PC-3 (cell line): Measurements from ENCODE around the gene PROSER1.

Source experiments
- CTCF ChIP-seq: fragments of 300-600 bp; sonication (generic); conservative IDR thresholded peaks from 2 replicates; pipeline ENCODE4 v1.5.1; 2017; ENCODE audit warnings: antibody characterized with exemption, low read depth, mild to moderate bottlenecking, low read length
- EZH2 ChIP-seq: fragments of 300-600 bp; sonication (generic); IDR thresholded peaks from one replicate; pipeline ENCODE4 v1.6.1; 2017; ENCODE audit warnings: antibody characterized with exemption, mild to moderate bottlenecking, low read length; ENCODE audit not compliant: unreplicated experiment
- EZH2phosphoT487 ChIP-seq: fragments of 300-600 bp; sonication (generic); IDR thresholded peaks from 2 replicates; pipeline ENCODE4 v1.6.1; 2018; ENCODE audit warnings: mild to moderate bottlenecking, antibody characterized with exemption, low read length, borderline replicate concordance

- no peak for TF ChIP-seq CTCF
- TF ChIP-seq EZH2phosphoT487, result no peak
- no peak for TF ChIP-seq EZH2
Measured at GRCh38 chr13:39034085-39034484, 3.8 kb downstream of the PROSER1 start.
